Keratinocyte (primary cell): Measurements from ENCODE around the gene SMYD3.

Experiments used
- CTCF ChIP-seq, 3 experiments: IDR thresholded peaks in 1 of 3; conservative IDR thresholded peaks in 1 of 3; optimal IDR thresholded peaks in 1 of 3; 2 replicates in 2 of 3; 3 replicates in 1 of 3; pipeline versions ENCODE3 to v1.5.1; 2011; ENCODE audit warnings: low read length in 3 of 3, mild to moderate bottlenecking in 3 of 3, moderate library complexity in 2 of 3, control low read depth in 1 of 3, inconsistent platforms in 1 of 3; ENCODE audit not compliant: insufficient read depth in 2 of 3; ENCODE audit errors: extremely low read depth in 1 of 3
- EZH2 ChIP-seq: IDR thresholded peaks from one replicate; pipeline ENCODE4 v1.6.1; 2012; ENCODE audit warnings: inconsistent platforms, mild to moderate bottlenecking, low read length, moderate library complexity

DNA sequence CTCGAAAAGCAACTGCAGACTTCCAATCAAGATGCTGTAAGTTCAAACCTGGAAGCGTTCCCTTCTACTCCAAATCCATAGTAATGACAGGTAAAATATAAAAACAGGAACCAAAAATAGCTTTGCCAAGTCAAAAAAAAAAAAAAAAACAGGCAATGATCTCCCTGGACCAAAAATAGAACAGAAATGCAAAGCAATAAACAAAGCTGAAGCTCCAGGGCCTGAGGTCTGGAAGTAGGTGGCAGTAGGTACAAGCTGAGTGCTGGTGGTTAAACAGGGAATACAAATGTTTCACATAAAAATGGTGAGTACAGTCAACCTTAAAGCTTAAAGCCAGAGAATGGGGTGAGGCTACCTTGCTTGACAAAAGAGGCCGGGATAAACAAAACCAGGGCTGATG, 610.8 kb downstream of the SMYD3 start:
- no peak for TF ChIP-seq CTCF (optimal IDR thresholded peaks at IDR 0.05 in 1 of 3, IDR thresholded peaks at IDR 0.05 in 1 of 3, conservative IDR thresholded peaks at IDR 0.05 in 1 of 3; ENCODE audit: extremely low read depth in 1 of 3, insufficient read depth in 2 of 3, low read length in 3 of 3)
- TF ChIP-seq EZH2: no peak
